NK-92 (cell line): Measurements from ENCODE around the gene DENND1A.

Experiments used
- DNase-seq: peaks from one replicate; lab custom pipeline; 2025; ENCODE audit not compliant: unreplicated experiment; lab: John Stamatoyannopoulos, UW

DENND1A gene

DNA sequence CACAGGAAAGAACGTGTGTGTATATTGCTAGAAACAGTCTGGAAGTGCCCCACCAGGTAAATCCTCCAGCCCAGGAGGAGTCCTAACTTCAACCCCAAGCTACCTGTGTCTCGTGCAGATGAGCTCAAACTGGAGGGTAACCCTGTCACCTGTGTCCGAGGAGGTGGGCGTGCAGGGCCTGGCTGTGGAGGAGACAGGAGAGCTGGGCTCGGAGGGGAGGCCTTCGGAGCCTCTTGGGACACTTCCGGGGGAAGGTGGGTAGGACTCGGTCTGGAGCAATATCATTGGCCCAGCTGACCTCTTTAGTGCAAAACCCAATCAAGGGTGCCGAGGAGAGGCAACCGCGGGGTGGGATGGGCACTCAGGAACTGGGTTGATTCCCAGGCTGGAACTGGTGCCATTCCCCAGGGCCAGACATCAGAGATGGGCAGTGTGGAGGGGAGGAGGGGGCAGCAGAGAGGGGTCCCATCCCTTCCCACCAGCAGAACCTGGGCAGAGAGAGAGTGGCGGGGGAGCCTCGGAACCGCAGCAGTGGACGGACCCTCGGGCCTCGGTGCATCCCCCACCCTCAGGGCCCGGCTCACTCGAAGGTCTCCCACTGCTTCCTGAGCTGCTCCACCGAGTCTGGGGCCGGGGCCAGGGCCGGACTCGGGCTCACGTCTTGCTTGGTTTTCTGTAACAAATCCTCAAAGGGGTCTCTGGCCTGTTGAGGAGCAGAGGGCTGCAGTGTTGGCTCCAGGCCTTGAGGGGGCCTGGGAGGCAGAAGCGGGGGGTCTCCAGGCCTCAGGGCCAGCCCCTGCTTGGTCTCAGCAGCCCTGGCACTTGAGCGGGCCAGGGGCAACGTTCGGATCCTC, 548.8 kb downstream of the DENND1A start:
- DNase-seq = no peak

DNA sequence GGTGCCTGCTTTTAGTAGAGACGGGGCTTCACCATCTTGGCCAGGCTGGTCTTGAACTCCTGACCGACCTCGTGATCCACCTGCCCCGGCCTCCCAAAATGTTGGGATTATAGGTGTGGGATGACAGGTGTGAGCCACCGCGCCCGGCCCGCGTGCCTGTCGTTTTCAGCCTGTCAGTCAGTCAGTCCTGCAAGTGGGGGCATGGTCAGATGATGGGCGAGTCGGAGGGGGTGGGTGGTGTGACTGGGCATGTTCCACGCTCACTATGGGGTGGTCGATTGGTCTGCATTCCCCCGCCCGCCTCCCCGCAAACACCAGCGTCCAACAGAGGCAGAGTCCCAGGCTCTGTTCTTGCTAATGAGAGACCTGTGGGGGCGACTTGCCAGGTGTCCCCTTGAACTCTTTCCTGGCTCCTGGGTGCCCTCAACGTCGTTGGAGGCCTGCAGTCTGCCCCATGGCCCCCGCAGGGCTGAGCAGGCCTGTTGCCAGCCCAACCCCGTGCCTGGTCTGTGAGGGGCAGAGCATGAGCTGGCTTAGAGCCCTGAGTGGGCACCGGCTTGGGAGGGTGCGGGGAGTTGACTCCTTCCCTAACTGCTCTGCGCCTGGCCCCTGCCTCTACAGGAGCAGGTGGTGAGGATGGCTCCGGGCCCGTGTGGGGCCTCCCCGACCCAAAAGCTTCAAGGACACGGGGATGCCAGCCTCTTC, 550.8 kb downstream of the DENND1A start:
- no peak for DNase-seq

DNA sequence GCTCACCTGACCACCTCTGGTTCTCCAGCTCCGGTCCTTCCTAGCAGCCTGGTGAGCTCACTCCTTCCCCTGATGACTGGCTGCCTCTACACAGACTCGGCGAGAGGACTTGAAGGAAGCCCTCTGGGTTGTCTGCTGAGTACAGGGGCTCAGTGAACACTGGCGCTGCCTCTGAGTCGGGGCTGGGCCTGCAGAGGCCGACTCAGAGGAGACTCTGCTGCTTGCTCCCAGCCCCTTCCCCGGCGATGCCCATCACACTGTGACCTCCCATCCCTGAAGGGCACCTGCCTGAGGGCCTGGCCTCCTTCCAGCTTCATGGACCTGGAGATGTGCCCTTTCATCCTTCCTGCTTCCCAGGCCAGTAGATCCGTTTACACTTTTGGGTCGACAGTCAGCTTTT, 551.9 kb downstream of the DENND1A start:
- no peak for DNase-seq

DNA sequence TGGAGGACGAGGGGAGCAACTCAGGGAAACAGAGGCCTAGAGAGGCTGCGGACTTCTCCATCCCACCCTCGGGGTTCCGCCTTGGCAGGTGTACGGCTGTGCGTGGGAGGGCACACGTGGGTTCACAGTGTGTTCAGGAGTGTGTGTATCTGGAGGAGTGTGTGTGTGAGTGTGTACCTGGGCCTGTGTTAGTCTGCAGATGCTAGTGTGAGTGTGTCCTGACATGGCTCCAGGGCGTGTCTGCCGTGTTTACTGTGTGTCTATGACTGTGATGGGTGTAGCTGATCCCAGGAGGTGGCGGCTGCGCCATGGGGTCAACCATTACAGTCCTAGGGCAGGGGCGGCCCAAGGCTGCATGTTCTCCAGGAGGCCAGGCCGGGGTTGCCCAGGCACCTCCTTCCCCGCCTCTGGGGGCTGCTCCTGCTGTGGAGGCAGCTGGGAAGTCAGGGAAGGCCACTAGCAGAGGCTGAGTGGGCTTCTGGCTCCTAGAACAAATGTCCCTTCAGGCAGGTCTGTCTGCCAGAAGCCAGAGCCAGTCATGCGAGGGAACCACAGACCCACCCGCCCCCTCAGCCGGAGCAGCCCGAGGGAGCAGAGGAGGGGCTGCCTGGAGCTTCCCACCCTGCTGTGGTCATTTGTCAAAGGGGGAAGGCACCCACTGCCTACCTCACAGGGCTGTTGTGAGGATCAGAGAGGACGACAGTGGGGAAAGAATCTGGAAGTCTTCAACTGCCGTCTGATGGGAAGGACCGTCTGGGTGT, 552.5 kb downstream of the DENND1A start:
- DNase-seq = no peak

DNA sequence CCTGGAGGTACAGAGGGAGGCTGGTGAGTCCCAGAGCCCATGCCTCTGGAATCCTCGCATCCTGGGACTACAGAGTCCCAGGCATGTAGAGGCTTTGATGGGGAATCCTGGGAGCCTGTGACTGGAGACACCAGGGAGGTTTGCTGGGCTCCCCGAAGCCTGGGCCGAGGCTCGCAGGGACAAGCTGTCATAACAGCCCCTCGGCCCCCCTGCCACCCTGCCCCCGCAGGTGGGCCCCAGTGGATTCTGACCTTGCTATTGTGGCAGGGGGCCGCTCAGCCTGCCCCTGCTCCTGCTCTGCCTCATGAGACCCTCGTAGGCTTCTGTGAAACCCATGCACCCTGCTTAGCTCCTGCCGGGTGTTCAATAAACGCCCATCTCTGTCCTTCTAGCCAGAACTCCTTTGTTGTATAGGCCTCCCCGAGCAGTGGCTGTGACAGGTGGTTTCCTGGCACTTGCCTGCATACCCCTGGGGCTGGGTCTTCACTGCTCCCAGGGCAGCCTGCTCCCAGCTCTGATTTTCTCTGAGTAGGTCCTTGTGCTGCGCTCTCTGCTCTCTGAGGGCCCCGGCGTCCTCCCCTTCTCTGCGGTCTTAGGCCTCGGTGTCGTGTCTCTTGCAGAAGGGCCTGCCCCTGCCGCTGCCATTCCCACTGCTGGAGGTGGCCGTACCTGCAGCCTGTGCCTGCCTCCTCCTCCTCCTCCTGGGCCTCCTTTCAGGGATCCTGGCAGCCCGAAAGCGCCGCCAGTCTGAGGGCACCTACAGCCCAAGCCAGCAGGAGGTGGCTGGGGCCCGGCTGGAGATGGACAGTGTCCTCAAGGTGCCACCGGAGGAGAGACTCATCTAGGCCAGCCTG, 553.5 kb downstream of the DENND1A start:
- no peak for DNase-seq

DNA sequence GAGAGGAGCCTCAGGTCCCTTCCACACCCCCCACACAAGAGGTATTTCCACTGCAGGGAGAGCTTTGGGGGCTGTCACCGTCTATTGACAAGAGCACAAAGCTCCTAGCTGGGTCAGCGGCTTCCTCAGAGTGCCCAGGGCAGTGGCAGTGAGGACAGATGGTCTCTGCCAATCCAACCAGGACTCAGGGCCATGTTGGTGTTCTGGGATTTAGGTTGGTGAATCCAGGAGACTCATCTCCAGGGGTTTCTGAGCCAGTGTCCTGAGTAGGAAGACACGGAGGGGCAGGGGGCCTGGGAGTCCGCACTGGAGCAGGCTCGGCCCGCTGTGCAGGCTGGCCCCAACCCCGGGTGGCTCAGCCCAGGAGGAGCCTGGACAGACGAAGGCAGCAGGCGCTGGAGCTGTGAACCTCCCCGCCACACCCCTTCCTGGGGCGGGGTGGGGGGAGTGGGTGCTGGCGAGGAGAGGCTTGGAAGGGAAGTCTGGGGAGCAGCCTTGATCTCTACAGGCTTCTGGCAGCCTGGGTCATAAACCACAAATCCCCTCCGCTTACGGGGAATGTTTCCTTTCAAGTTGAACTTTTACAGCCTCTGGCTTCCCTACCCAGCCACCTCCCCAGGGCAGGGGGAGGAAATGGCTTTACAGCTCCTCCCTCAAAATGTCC, 554.3 kb downstream of the DENND1A start:
- DNase-seq = no peak

DNA sequence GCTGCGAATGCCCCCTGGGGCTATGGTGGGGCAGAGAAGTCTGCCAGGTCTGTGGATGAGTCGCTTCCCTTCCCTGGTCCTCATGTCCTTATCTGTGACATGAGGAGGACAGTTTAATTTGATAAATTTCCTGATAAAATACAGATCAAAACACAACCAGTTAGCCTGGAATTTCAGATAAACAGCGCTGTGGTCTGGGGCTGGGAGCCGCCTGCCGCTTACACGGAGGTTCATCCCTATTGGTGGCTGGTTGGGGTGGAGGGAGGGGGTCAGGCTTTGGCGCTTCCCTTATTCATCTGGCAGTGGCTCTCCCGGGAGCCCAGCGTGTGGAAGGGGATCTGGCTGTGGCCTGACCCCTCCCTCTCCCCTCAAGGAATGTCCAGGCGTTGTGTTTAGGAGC, 556.0 kb downstream of the DENND1A start:
- no peak for DNase-seq

DNA sequence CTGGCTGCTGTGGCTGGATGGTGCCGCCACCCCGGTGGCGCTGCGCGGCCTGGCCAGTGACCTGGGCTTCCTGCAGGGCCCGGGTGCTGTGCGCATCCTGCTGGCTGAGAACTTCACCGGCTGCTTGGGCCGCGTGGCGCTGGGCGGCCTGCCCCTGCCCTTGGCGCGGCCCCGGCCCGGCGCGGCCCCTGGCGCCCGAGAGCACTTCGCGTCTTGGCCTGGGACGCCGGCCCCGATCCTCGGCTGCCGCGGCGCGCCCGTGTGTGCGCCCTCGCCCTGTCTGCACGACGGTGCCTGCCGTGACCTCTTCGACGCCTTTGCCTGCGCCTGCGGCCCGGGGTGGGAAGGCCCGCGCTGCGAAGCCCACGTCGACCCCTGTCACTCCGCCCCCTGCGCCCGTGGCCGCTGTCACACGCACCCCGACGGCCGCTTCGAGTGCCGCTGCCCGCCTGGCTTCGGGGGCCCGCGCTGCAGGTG, 556.4 kb downstream of the DENND1A start:
- DNase-seq = no peak

DNA sequence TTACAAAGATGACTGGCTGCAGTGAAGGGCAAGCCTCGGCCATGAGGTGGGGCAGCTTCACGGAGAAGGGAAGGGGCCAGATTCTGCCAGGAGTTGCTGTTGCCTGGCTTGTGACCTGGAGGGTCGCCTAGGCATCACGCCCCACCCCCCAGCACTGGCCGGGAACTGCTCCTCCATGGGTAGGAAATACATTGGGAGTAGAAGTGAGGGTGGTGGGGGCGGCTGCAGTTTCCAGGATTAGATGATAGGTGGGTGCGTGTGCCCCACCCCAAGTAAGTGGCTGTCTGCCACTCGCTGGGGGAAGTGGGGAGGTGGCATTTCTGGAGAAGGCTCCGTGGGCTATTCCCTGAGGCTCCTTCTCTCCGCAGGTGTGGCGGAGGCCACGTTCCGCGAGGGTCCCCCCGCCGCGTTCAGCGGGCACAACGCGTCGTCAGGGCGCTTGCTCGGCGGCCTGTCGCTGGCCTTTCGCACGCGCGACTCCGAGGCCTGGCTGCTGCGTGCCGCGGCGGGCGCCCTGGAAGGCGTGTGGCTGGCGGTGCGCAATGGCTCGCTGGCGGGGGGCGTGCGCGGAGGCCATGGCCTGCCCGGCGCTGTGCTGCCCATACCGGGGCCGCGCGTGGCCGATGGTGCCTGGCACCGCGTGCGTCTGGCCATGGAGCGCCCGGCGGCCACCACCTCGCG, 557.0 kb downstream of the DENND1A start:
- DNase-seq = no peak

DNA sequence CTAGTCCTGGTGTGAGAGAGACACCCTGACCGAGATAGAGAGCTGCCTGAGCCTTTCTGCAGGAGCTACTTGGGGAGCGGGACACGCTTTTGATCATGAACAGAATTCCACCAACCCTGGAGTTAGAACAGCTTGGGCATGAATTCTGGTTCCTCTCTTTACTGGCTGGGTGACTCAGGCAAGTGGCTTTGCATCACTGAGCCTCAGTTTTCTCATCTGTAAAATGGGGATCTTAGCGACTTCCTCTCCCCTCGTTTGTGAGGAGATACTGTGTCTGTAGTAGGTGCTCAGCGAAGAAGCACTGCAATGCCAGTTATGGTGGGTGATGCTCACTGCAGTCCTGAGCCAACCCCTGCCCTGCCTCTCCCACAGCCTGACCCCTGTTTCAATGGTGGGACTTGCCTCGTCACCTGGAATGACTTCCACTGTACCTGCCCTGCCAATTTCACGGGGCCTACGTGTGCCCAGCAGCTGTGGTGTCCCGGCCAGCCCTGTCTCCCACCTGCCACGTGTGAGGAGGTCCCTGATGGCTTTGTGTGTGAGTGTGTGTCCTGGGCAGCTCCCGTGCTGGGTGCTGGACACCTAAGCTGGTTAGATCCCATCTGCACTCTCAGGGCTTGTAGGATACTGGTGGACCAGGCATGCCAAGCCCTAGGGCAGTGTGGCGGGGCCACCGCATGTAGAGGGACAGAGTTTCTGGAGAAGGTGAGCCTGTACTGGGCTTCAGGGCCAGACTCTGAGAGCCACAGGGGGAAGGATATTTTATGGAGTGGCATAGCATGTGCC, 557.9 kb downstream of the DENND1A start:
- DNase-seq = no peak

DNA sequence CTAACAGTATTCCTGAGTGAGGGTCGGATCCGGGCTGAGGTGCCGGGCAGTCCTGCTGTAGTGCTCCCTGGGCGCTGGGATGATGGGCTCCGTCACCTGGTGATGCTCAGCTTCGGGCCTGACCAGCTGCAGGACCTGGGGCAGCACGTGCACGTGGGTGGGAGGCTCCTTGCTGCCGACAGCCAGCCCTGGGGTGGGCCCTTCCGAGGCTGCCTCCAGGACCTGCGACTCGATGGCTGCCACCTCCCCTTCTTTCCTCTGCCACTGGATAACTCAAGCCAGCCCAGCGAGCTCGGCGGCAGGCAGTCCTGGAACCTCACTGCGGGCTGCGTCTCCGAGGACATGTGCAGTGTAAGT, 558.7 kb downstream of the DENND1A start:
- no peak for DNase-seq

DNA sequence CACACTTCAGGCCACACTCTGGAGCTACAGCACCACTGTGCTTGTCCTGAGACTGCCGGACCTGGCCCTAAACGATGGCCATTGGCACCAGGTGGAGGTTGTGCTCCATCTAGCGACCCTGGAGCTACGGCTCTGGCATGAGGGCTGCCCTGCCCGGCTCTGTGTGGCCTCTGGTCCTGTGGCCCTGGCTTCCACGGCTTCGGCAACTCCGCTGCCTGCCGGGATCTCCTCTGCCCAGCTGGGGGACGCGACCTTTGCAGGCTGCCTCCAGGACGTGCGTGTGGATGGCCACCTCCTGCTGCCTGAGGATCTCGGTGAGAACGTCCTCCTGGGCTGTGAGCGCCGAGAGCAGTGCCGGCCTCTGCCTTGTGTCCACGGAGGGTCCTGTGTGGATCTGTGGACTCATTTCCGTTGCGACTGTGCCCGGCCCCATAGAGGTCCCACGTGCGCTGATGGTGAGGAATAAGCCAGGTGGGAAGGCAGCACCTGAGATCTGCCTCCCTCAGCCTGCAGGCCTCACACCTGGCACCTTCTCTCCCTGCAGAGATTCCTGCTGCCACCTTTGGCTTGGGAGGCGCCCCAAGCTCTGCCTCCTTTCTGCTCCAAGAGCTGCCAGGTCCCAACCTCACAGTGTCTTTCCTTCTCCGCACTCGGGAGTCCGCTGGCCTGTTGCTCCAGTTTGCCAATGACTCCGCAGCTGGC, 559.2 kb downstream of the DENND1A start:
- no peak for DNase-seq

DNA sequence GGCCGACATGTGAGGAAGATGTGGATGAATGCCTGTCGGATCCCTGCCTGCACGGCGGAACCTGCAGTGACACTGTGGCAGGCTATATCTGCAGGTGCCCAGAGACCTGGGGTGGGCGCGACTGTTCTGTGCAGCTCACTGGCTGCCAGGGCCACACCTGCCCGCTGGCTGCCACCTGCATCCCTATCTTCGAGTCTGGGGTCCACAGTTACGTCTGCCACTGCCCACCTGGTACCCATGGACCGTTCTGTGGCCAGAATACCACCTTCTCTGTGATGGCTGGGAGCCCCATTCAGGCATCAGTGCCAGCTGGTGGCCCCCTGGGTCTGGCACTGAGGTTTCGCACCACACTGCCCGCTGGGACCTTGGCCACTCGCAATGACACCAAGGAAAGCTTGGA, 559.8 kb downstream of the DENND1A start:
- DNase-seq = no peak

DNA sequence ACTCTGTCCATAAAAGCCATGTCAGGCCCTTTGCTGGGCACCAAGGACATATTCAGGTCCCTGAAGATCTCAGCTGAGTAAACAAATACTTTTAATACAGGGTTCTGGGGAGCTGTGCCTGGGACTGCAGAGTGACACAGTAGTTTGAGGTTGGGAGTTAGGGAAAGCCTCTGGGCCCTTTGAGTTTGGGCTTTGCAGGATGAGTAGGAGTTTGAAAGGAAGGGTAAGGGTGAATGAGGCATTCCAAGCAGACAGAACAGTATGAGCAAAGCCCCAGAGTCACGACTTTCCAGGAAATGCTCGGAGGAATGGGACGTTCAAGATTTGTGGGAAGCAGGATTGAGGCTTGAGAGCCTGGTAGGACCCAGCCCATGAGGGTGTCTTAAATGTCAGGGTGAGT, 560.6 kb downstream of the DENND1A start:
- no peak for DNase-seq

DNA sequence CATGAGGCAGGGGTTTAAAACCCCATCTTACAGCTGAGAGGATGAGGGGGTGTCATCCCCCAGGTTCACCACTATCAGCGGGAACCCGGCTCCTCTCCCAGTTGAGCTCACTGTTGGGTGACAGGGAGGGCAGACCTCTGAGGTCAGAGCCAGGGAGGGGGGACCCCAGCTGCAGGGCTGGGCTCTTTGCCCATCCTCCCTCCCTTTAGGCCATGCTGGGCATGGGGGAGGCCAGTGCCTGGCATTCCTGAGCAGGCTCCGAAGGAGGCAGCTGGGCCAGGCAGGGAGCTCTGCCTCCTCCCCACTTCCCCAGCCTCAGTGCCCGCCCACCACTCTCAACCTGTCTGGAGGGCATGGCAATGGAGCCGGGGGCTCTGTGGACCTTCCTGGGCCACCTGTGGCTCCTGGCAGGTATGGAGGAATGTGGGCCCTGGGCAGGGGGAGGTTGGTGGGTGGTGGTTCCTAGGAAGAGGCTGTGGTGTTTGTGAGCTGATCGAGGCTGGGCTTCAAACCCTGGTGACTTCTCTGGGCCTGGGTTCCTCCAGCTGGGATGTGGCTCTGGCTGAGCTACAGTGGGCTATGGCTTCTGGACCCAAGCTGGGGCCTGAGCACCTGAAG, 561.3 kb downstream of the DENND1A start:
- DNase-seq = no peak

DNA sequence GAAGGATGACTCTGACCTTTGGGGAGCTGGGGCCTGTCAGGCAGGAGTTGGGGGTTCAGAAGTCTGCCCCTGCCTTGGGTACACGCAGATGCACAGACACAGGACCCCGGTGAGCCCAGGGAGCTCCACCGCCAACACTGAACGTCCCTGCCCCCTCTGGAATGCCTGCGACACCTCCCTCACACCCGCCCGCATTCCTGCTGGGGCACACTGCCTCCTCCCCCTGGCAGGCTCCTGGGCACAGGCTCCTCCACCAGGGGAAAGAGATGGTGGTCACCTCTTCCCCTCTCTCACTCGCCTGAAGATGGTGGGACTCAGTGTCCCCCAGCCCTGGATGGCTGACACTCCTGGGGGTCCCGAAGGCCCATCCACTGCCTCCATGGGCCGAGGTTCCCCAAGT, 561.9 kb downstream of the DENND1A start:
- DNase-seq = no peak

DNA sequence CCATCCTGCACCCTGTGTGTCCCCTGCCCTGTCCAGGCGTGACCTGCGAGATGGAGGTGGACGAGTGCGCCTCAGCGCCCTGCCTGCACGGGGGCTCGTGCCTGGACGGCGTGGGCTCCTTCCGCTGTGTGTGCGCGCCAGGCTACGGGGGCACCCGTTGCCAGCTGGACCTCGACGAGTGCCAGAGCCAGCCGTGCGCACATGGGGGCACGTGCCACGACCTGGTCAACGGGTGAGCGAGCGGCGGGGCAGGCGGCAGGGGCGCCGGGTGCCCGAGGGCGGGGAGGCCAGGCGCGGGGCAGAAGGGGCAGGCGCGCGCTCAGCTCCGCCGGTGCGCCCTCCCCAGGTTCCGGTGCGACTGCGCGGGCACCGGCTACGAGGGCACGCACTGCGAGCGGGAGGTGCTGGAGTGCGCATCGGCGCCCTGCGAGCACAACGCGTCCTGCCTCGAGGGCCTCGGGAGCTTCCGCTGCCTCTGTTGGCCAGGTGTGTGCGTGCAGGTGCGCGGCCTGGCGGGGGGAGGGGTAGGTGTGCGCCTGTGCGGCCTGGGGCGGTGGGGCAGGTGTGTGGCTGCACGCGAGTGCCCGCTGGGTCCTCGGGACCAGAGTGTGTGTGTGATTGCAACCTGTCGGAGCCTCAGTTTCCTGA, 563.9 kb downstream of the DENND1A start:
- DNase-seq = no peak
